LNCaP clone FGC (cell line): ENCODE data around the gene VSIG1.

Source experiments
- DNase-seq: peaks from one replicate; pipeline ENCODE4 v3.0.0-alpha.2; 2011; ENCODE audit warnings: low read depth
- H3K4me3 ChIP-seq: 2 replicates; pipeline ENCODE4 v1.5.1; 2011; ENCODE audit warnings: mild to moderate bottlenecking, low read depth, low read length, control low read depth
- CTCF ChIP-seq: IDR thresholded peaks from 2 replicates; pipeline ENCODE4 v1.5.1; 2012; ENCODE audit warnings: mild to moderate bottlenecking; ENCODE audit not compliant: control insufficient read depth, insufficient read depth; ENCODE audit errors: extremely low read depth

Gene VSIG1

GRCh38 chrX:108105473-108105872 lies 60.6 kb downstream of the VSIG1 start:
- no peak for DNase-seq
- no peak for TF ChIP-seq CTCF
- no peak overlapping the region for H3K4me3 ChIP-seq

DNA sequence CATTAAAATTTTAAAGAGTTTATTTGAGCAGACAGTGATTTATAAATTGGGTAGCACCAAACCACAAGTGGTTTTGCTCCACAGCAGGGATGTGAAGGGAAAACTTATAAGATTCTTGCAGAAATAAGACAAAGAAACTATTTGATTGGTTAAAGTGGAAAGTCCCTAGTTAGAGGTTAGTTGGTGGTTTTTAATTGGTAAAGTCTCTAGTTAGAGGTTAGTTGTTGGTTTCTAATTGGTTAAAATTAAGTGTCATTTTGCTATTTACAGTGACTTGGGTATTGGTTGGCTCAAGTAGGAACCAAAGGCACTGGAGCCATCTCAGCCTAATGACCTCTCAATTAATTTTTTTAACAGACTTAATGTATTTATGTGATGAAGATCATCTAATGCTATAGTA lies 69.7 kb downstream of the VSIG1 start:
- no peak for DNase-seq
- no peak overlapping the region for H3K4me3 ChIP-seq
- TF ChIP-seq CTCF: no peak

GRCh38 chrX:108117988-108118387 lies 73.1 kb downstream of the VSIG1 start:
- TF ChIP-seq CTCF: no peak
- DNase-seq: no peak
- no peak overlapping the region for H3K4me3 ChIP-seq

GRCh38 chrX:108121291-108121690 lies 76.4 kb downstream of the VSIG1 start:
- no peak overlapping the region for H3K4me3 ChIP-seq
- no peak for TF ChIP-seq CTCF
- no peak for DNase-seq

DNA sequence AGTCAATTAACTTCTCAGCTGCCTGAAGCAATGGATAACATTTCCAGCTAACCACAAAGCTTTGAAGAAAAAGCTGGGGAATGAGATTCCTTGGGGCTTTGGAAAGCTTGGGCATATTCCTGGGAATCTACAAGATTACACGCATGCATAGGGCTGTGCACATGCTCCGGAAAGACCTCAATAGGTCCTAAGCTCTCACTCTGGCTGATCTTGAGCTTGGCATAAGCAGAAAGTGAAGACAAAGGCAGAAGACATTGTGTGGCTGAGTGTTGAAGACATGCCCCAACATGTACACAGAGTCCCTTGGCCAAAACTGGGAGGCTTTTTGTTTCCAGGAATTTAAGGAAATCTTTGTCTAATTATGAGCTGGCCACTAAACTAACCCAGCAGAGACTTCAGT lies 77.9 kb downstream of the VSIG1 start:
- no peak for DNase-seq
- no peak overlapping the region for H3K4me3 ChIP-seq
- no peak for TF ChIP-seq CTCF

GRCh38 chrX:108123591-108124366 lies 78.9 kb downstream of the VSIG1 start:
- H3K4me3 ChIP-seq: no peak overlapping the region
- TF ChIP-seq CTCF: no peak
- no peak for DNase-seq

GRCh38 chrX:108126661-108127060 lies 81.8 kb downstream of the VSIG1 start:
- DNase-seq: no peak
- TF ChIP-seq CTCF: no peak
- no peak overlapping the region for H3K4me3 ChIP-seq
